SK-N-SH treated with all-trans-retinoic acid at 6 μM for 48 hours (cell line): ENCODE data around the gene TUBB6.

ENCODE experiments used
- ARNTL ChIP-seq: fragments of 450-650 bp; formaldehyde crosslinking; IDR thresholded peaks from 2 replicates; pipeline ENCODE4 v1.5.0; 2020; ENCODE audit warnings: low read depth, mild to moderate bottlenecking, moderate library complexity, borderline replicate concordance
- BACH2 ChIP-seq: fragments of 250-450 bp; sonication (Bioruptor Pico); IDR thresholded peaks from 2 replicates; pipeline ENCODE4 v1.9.0; 2021; ENCODE audit warnings: mild to moderate bottlenecking, borderline replicate concordance
- CSRNP3 ChIP-seq: fragments of 250-450 bp; sonication (Bioruptor Pico); IDR thresholded peaks from 2 replicates; pipeline ENCODE4 v1.5.1; 2021; ENCODE audit warnings: mild to moderate bottlenecking, moderate library complexity
- GLIS3 ChIP-seq: fragments of 250-450 bp; sonication (Bioruptor Pico); IDR thresholded peaks from 2 replicates; pipeline ENCODE4 v1.5.0; 2020; ENCODE audit warnings: mild to moderate bottlenecking, moderate library complexity
- ISL1 ChIP-seq: fragments of 250-450 bp; sonication (Bioruptor Pico); IDR thresholded peaks from 2 replicates; pipeline ENCODE4 v2.1.2; 2022; ENCODE audit warnings: mild to moderate bottlenecking, moderate library complexity
- RARB ChIP-seq: fragments of 250-450 bp; sonication (Bioruptor Pico); IDR thresholded peaks from 2 replicates; pipeline ENCODE4 v1.8.0; 2021; ENCODE audit warnings: mild to moderate bottlenecking, moderate library complexity
- ZNF70 ChIP-seq: fragments of 450-650 bp; formaldehyde crosslinking; IDR thresholded peaks from 2 replicates; pipeline ENCODE4 v1.5.0; 2020; ENCODE audit warnings: mild to moderate bottlenecking, moderate library complexity
- TF ChIP-seq, protein P1 (sequence below): fragments of 250-450 bp; sonication (Bioruptor Pico); IDR thresholded peaks from 2 replicates; pipeline ENCODE4 v1.8.0; 2020; ENCODE audit warnings: mild to moderate bottlenecking, moderate library complexity, borderline replicate concordance

DNA sequence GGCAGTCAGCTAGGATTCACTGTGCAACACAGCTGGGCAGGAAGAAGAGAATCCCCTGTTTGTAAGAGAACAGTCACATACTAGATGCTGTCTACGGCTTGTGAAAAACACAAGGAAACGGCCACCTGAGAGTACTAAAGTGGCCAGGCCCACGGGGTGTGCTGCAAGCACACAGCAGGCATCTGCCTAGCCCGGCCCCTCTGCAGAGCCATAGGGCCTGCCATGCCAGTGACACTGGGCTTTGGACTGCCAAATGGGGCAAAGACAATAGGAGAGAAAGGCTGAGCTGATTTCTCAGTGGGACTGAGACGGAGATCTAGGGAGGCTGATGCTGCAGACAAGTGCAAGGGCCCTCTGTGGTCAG, 10.3 kb downstream of the TUBB6 start:
- TF ChIP-seq ZNF70 (CRISPR knock-in tag) (no peak), RARB (CRISPR knock-in tag) (no peak), ARNTL (CRISPR knock-in tag) (no peak), BACH2 (CRISPR knock-in tag) (no peak), GLIS3 (CRISPR knock-in tag) (no peak), ISL1 (CRISPR knock-in tag) (no peak), CSRNP3 (CRISPR knock-in tag) (no peak)
- TF ChIP-seq, protein P1, sequence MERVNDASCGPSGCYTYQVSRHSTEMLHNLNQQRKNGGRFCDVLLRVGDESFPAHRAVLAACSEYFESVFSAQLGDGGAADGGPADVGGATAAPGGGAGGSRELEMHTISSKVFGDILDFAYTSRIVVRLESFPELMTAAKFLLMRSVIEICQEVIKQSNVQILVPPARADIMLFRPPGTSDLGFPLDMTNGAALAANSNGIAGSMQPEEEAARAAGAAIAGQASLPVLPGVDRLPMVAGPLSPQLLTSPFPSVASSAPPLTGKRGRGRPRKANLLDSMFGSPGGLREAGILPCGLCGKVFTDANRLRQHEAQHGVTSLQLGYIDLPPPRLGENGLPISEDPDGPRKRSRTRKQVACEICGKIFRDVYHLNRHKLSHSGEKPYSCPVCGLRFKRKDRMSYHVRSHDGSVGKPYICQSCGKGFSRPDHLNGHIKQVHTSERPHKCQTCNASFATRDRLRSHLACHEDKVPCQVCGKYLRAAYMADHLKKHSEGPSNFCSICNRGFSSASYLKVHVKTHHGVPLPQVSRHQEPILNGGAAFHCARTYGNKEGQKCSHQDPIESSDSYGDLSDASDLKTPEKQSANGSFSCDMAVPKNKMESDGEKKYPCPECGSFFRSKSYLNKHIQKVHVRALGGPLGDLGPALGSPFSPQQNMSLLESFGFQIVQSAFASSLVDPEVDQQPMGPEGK, result no peak
